Keratinocyte (primary cell): ENCODE results near the gene PDGFRA. TPM values are rescaled to one million over a fixed set of nuclear protein-coding genes. Genes with fewer than 3 reads are reported as not detected.

Source experiments
- DNase-seq: peaks from one replicate; pipeline ENCODE4 v3.0.0-alpha.2; 2011; ENCODE audit warnings: low read depth, missing footprints, low spot score
- FAIRE-seq: peaks from 2 replicates; lab custom pipeline; 2011; peaks lifted over from hg19 to GRCh38; lab: Jason Lieb, UNC
- H2AFZ ChIP-seq: 2 replicates; pipeline ENCODE4 v1.6.0; 2012; ENCODE audit warnings: low read length, control low read depth, inconsistent platforms; ENCODE audit not compliant: control insufficient read depth
- H3K27ac ChIP-seq: 2 replicates; pipeline ENCODE4 v1.5.1; 2011; ENCODE audit warnings: low read length; ENCODE audit not compliant: control insufficient read depth, insufficient read depth
- H3K27me3 ChIP-seq: 3 replicates; pipeline ENCODE4 v1.6.0; 2011; ENCODE audit warnings: low read length; ENCODE audit not compliant: control insufficient read depth, insufficient read depth; ENCODE audit errors: extremely low read depth
- H3K36me3 ChIP-seq, 2 experiments: 2 replicates in 1 of 2; 3 replicates in 1 of 2; pipeline ENCODE4 v1.5.1; 2011; ENCODE audit warnings: low read length in 2 of 2, mild to moderate bottlenecking in 1 of 2; ENCODE audit not compliant: control insufficient read depth in 2 of 2, insufficient read depth in 2 of 2; ENCODE audit errors: extremely low read depth in 1 of 2
- H3K4me1 ChIP-seq: 3 replicates; pipeline ENCODE4 v1.5.1; 2011; ENCODE audit warnings: low read length; ENCODE audit not compliant: control insufficient read depth, insufficient read depth; ENCODE audit errors: extremely low read depth
- H3K4me2 ChIP-seq: 3 replicates; pipeline ENCODE4 v1.6.0; 2011; ENCODE audit warnings: low read depth, low read length; ENCODE audit not compliant: control insufficient read depth, insufficient read depth; ENCODE audit errors: extremely low read depth
- H3K4me3 ChIP-seq, 3 experiments: fragments of 200-600 bp in 1 of 3; sonication (generic) in 1 of 3; 2 replicates in 2 of 3; 3 replicates in 1 of 3; pipeline ENCODE4 v1.5.1; 2011 to 2016; ENCODE audit warnings: low read length in 3 of 3, mild to moderate bottlenecking in 3 of 3, control low read depth in 2 of 3, inconsistent platforms in 1 of 3, low read depth in 1 of 3, mixed read lengths in 1 of 3, mixed run types in 1 of 3, moderate library complexity in 1 of 3; ENCODE audit not compliant: control insufficient read depth in 2 of 3, insufficient read depth in 2 of 3; ENCODE audit errors: extremely low read depth in 1 of 3
- H3K79me2 ChIP-seq: 2 replicates; pipeline ENCODE4 v1.6.0; 2012; ENCODE audit warnings: low read length; ENCODE audit not compliant: control insufficient read depth, insufficient read depth
- H3K9ac ChIP-seq: 3 replicates; pipeline ENCODE4 v1.6.0; 2011; ENCODE audit warnings: low read length; ENCODE audit not compliant: control insufficient read depth, insufficient read depth; ENCODE audit errors: extremely low read depth
- H3K9me1 ChIP-seq: 3 replicates; pipeline ENCODE4 v1.6.0; 2011; ENCODE audit warnings: low read length; ENCODE audit not compliant: control insufficient read depth, insufficient read depth; ENCODE audit errors: extremely low read depth
- H3K9me3 ChIP-seq: 2 replicates; pipeline ENCODE4 v1.5.1; 2012; ENCODE audit warnings: low read depth, low read length; ENCODE audit not compliant: control insufficient read depth
- H4K20me1 ChIP-seq: 3 replicates; pipeline ENCODE4 v1.6.0; 2011; ENCODE audit warnings: low read length; ENCODE audit not compliant: control insufficient read depth, insufficient read depth; ENCODE audit errors: extremely low read depth
- CTCF ChIP-seq, 3 experiments: IDR thresholded peaks in 1 of 3; conservative IDR thresholded peaks in 1 of 3; optimal IDR thresholded peaks in 1 of 3; 2 replicates in 2 of 3; 3 replicates in 1 of 3; pipeline versions ENCODE3 to v1.5.1; 2011; ENCODE audit warnings: low read length in 3 of 3, mild to moderate bottlenecking in 3 of 3, moderate library complexity in 2 of 3, control low read depth in 1 of 3, inconsistent platforms in 1 of 3; ENCODE audit not compliant: insufficient read depth in 2 of 3; ENCODE audit errors: extremely low read depth in 1 of 3
- EZH2 ChIP-seq: IDR thresholded peaks from one replicate; pipeline ENCODE4 v1.6.1; 2012; ENCODE audit warnings: inconsistent platforms, mild to moderate bottlenecking, low read length, moderate library complexity
- dilution Hi-C: fragments of 300-500 bp; cut with MboI; formaldehyde crosslinking; loops from one replicate; pipeline ENCODE4 v1.7.0; 2020; ENCODE audit warnings: low sequenced_read_pairs; ENCODE audit not compliant: extremely low pct_ligation_motif_present
- polyA plus RNA-seq, 5 experiments: library from polyadenylated mRNA; depleted of rRNA in 3 of 5; stranded (reverse) in 3 of 5; stranded (forward) in 1 of 5; unstranded in 1 of 5; fragments of >200 nt; gene quantifications; 1 replicate in 1 of 5; 2 replicates in 3 of 5; 3 replicates in 1 of 5; pipeline versions ENCODE4 v1.2.1 to v1.2.3, GENCODE V29; 2011 to 2012; ENCODE audit warnings: missing spikeins in 2 of 5, low read depth in 1 of 5, low replicate concordance in 1 of 5

Gene PDGFRA
- polyA plus RNA-seq, 1 donor (not counting 4 experiments of a cell fraction or from before 2014, with no cell fraction given) = 0.22 TPM

- Histone ChIP-seq H3K9ac (no peak overlapping the region), H3K36me3 (no peaks in the 10 kb centered on the region), H2AFZ (no peak overlapping the region), H4K20me1 (no peaks in the 10 kb centered on the region), H3K4me3 (no peak overlapping the region), H3K27ac (no peak overlapping the region), H3K79me2 (no peaks in the 10 kb centered on the region), H3K4me1 (no peaks in the 10 kb centered on the region), H3K9me3 (no peaks in the 10 kb centered on the region), H3K27me3 (no peaks in the 10 kb centered on the region), H3K4me2 (no peak overlapping the region), H3K9me1 (no peaks in the 10 kb centered on the region)
- FAIRE-seq (no peak), DNase-seq (no peak)
- TF ChIP-seq CTCF (optimal IDR thresholded peaks at IDR 0.05 in 1 of 3, IDR thresholded peaks at IDR 0.05 in 1 of 3, conservative IDR thresholded peaks at IDR 0.05 in 1 of 3; ENCODE audit: extremely low read depth in 1 of 3, insufficient read depth in 2 of 3, low read length in 3 of 3) (no peak), EZH2 (no peak)
- dilution Hi-C loops = no loop called here
Measured at GRCh38 chr4:54330896-54331295, 101.8 kb downstream of the PDGFRA start.

GRCh38 chr4:54332542-54332941 lies 103.4 kb downstream of the PDGFRA start:
- H3K9ac ChIP-seq = no peak overlapping the region
- DNase-seq (no peak), FAIRE-seq (no peak)
- dilution Hi-C loops = no loop called here
- H3K36me3 ChIP-seq = no peaks in the 10 kb centered on the region
- no peaks in the 10 kb centered on the region for H3K9me3 ChIP-seq
- H3K4me1 ChIP-seq = no peaks in the 10 kb centered on the region
- H3K4me3 ChIP-seq = no peak overlapping the region
- TF ChIP-seq EZH2 (no peak), CTCF (optimal IDR thresholded peaks at IDR 0.05 in 1 of 3, IDR thresholded peaks at IDR 0.05 in 1 of 3, conservative IDR thresholded peaks at IDR 0.05 in 1 of 3; ENCODE audit: extremely low read depth in 1 of 3, insufficient read depth in 2 of 3, low read length in 3 of 3) (no peak)
- no peak overlapping the region for H3K4me2 ChIP-seq
- H3K27me3 ChIP-seq = no peaks in the 10 kb centered on the region
- H4K20me1 ChIP-seq = no peaks in the 10 kb centered on the region
- H3K9me1 ChIP-seq = no peaks in the 10 kb centered on the region
- H3K27ac ChIP-seq = no peak overlapping the region
- no peaks in the 10 kb centered on the region for H3K79me2 ChIP-seq
- H2AFZ ChIP-seq = no peak overlapping the region
